Mesodermal cell (in vitro differentiated cells): ENCODE data around the gene TPM1.
"Not testable (repeated sequence)": the region's sequence is repeated elsewhere in the genome, so short reads cannot be mapped to it uniquely, and the experiment has no call there.

Experiments used
- H3K27ac ChIP-seq: 2 replicates; pipeline ENCODE4 v1.7.0; 2013; ENCODE audit warnings: mild to moderate bottlenecking, low read depth, low read length, moderate library complexity; ENCODE audit not compliant: severe bottlenecking
- H3K36me3 ChIP-seq: 2 replicates; pipeline ENCODE4 v1.7.1; 2013; ENCODE audit warnings: mild to moderate bottlenecking, low read length, moderate library complexity; ENCODE audit not compliant: control insufficient read depth, insufficient read depth
- H3K4me1 ChIP-seq: one replicate; pipeline ENCODE4 v1.7.1; 2013; ENCODE audit warnings: mild to moderate bottlenecking, low read length; ENCODE audit not compliant: insufficient read depth, control insufficient read depth, poor library complexity, severe bottlenecking
- H3K4me3 ChIP-seq: 2 replicates; pipeline ENCODE4 v1.7.0; 2013; ENCODE audit warnings: low read length, control low read depth, mild to moderate bottlenecking; ENCODE audit not compliant: insufficient read depth, poor library complexity, severe bottlenecking; ENCODE audit errors: extremely low read depth
- H3K9me3 ChIP-seq: 2 replicates; pipeline ENCODE4 v1.7.1; 2013; ENCODE audit warnings: mild to moderate bottlenecking, low read length, moderate library complexity; ENCODE audit not compliant: control insufficient read depth
- WGBS, 2 experiments: methylation state at CpG; one replicate each; pipeline ENCODE4 v1.1.5; 2013; ENCODE audit warnings: missing lambda C conversion rate in 2 of 2; ENCODE audit not compliant: insufficient coverage in 2 of 2; 5-methylcytosine and 5-hydroxymethylcytosine counted together

The TPM1 gene

DNA sequence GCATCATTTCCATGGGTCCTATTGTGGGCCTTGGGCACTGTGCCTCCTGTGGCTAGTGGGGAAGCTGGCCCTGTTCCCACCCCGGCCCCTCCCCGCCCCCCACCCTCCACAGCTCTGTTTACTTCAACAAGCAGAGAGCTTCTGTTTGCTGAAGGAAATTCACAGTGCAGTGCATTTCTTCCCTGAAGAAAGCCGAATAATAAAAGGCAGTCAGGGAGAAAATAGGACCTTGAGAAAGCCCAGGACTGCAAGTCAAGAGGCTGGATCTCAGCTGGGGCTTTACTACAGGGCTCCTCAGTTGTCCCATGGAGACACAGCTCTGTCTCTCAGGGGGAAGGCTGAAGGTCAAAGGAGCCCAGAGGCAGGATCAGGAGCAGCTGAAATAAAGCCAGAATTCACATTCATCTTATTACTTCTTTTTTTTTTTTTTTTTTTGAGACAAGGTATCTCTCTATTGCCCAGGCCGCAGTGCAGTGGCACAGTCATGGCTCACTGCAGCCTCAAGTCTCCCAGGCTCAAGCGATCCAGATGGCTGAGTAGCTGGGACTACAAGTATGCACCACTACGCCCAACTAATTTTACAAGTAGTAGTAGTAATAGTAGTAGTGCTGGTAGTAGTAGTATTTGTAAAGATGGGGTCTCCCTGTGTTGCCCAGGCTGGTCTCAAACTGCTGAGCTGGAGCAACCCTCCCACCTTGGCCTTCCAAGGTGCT, 46.1 kb downstream of the TPM1 start:
- Histone ChIP-seq H3K27ac (peak overlapping the region; percentile 95), H3K36me3 (no peaks in the 10 kb centered on the region), H3K4me1 (peaks cover 27% of the 10 kb centered on the region), H3K9me3 (no peaks in the 10 kb centered on the region), H3K4me3 (no peak overlapping the region)
- 0 to 30% methylated on average over 1 of the region's 6 CpGs for WGBS, 2 experiments

DNA sequence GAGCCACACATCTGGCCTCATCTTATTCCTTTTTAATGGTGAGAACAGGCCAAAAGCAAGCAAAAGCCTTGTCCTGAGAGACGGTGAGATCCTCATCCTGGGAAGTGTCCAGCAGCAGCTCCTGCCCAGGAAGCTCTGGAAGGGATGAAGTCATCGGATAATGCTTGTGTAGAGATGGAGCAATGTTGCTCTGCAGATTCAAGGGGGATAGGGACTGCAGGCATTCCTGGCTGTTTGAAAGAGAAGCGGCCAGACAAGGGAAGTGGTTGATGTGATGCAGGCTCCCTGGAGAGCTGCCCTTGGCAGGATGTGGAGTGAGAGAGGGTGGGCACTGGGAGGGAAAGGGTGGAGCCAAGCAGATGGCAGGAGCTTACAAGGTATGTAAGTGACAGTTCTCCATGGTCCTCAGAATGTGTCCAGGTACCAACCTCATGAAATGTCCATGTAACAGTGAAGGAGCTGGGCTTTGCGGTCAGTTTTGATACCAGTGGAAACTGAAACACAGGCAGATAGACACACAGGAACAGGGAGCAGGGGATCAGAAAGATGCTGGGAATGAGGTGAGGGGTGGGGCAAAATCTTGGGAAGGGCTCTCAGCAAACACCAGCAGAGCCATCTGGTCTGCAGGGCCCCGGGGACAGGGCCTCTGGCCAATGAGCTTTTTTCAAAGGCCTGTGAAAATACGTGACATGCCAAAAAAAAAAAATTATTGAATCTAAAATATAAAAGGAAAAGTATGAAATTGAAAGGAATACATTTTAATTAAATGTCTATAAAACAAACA, 46.9 kb downstream of the TPM1 start:
- Histone ChIP-seq H3K9me3 (no peaks in the 10 kb centered on the region), H3K4me1 (peaks cover 31% of the 10 kb centered on the region), H3K4me3 (no peak overlapping the region), H3K36me3 (no peaks in the 10 kb centered on the region), H3K27ac (peak overlapping the region; percentile 95)
- 45 to 52% methylated on average over 4 of the region's 6 CpGs for WGBS, 2 experiments

DNA sequence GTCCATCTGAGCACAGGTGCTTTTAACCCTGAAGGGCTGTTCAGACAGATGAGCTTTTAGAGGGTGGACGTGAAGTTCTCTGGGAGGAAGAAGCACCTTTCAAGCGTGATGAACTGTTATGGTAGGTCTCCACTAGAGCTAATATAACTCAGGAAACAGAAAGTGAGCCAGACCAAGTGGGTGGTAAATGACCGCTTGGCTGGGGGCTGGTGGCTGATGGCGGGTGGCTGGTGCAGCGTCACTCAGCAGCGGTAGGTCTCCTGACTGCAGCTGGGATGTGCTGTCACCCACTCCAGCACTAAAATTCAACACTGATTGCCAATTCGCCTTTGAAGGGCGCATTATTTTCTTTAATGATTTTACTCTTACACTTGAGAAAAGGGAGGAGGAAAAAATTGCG, 47.9 kb downstream of the TPM1 start:
- Histone ChIP-seq H3K4me3 (no peak overlapping the region), H3K4me1 (peaks cover 35% of the 10 kb centered on the region), H3K9me3 (no peaks in the 10 kb centered on the region), H3K36me3 (no peaks in the 10 kb centered on the region), H3K27ac (peak overlapping the region; percentile 54)
- 87 to 98% methylated on average over 6 of the region's 9 CpGs for WGBS, 2 experiments

DNA sequence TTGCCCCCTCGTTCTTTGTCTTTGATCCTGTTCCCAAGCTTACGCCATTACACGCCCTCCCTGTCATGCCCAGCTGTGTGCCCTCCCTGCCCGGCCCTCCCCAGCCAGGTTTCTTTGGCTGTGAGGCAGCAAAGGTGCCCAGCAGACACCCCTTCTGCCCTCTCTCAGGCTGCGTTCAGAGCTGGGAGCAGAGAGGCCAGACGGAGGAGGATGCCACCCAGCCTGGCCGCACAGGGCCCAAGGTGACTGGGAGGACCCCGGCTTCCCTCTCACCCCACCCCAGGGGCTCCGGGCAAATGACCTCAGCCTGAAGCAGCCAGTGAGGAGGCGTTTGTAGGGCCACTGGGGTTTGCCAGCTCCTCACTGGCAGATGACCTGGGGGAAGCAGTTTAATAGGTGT, 48.3 kb downstream of the TPM1 start:
- H3K9me3 ChIP-seq, result no peaks in the 10 kb centered on the region
- H3K36me3 ChIP-seq, result no peaks in the 10 kb centered on the region
- peaks cover 35% of the 10 kb centered on the region for H3K4me1 ChIP-seq
- H3K4me3 ChIP-seq, result no peak overlapping the region
- 86 to 92% methylated on average over 6 to 8 of the region's 10 CpGs for WGBS, 2 experiments
- H3K27ac ChIP-seq, result no peak overlapping the region

- Histone ChIP-seq H3K9me3 (no peaks in the 10 kb centered on the region), H3K4me1 (peaks cover 33% of the 10 kb centered on the region), H3K36me3 (no peaks in the 10 kb centered on the region), H3K4me3 (no peak overlapping the region), H3K27ac (no peak overlapping the region)
- WGBS, 2 experiments, result 83 to 100% methylated on average over 1 to 3 of the region's 4 CpGs
Measured at GRCh38 chr15:63091679-63092446, 49.3 kb downstream of the TPM1 start.

GRCh38 chr15:63093486-63094205, 51.1 kb downstream of the TPM1 start:
- Histone ChIP-seq H3K4me1 (peaks cover 25% of the 10 kb centered on the region), H3K36me3 (no peaks in the 10 kb centered on the region), H3K4me3 (no peak overlapping the region), H3K27ac (no peak overlapping the region), H3K9me3 (no peaks in the 10 kb centered on the region)
- WGBS, 2 experiments, result 22 to 25% methylated on average over 3 to 4 of the region's 6 CpGs

DNA sequence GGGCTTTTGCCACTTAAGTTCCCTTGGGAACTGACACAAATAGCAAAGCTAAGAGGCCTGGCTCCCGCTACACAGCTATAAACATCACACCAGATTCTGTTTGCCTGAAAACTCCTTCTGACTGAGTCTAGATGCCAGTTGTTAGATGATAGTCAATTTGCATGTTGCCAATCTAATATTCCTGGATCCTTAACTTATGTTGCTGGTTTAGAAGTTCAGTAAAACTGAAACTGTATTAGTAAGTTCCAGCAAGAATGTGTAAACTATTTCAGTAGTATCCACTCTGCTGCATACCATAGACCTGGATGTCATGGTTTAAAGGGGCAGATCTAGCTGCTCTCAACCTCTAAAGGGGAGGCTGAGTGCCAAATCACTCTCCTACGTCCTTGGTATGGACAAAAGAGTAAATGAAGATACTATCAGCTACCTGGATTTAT, 52.0 kb downstream of the TPM1 start:
- Histone ChIP-seq H3K27ac (peak overlapping the region; percentile 85), H3K36me3 (no peaks in the 10 kb centered on the region), H3K4me3 (no peak overlapping the region), H3K9me3 (no peaks in the 10 kb centered on the region), H3K4me1 (peaks cover 20% of the 10 kb centered on the region)
- 60% methylated on average over 1 of the region's 2 CpGs; no CpG with 5 or more reads in 1 of the 2 experiments for WGBS, 2 experiments

DNA sequence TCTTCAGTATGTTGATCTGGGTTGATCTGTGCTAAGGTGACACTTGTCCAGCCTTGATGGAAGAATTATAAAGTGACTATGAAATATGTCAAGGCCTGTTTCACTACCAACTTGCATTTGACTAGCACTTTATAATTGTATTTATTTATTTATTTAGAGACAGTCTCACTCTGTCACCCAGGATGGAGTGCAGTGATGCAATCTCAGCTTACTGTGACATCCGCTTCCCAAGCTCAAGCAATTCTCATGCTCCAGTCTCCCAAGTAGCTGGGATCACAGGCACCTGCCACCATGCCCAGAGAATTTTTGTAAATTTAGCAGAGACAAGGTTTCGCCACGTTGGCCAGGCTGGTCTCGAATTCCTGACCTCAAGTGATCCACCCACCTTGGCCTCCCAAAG, 53.6 kb downstream of the TPM1 start:
- Histone ChIP-seq H3K4me1 (peaks cover 11% of the 10 kb centered on the region), H3K9me3 (no peaks in the 10 kb centered on the region), H3K4me3 (no peak overlapping the region), H3K36me3 (no peaks in the 10 kb centered on the region), H3K27ac (no peak overlapping the region)
- 96 to 98% methylated on average over 4 of the region's 4 CpGs for WGBS, 2 experiments

DNA sequence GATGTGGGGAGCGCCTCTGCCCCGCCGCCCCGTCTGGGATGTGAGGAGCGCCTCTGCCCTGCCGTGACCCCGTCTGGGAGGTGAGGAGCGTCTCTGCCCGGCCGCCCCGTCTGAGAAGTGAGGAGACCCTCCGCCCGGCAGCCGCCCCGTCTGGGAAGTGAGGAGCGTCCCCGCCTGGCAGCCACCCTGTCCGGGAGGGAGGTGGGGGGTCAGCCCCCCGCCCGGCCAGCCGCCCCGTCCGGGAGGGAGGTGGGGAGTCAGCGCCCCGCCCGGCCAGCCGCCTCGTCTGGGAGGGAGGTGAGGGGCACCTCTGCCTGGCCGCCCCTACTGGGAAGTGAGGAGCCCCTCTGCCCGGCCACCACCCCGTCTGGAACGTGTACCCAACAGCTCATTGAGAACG, 56.4 kb downstream of the TPM1 start:
- not testable (repeated sequence) for H3K4me3 ChIP-seq
- 80 to 90% methylated on average over 2 to 6 of the region's 33 CpGs for WGBS, 2 experiments

GRCh38 chr15:63099581-63099980, 57.0 kb downstream of the TPM1 start:
- H3K4me3 ChIP-seq, H3K27ac ChIP-seq, H3K36me3 ChIP-seq, H3K9me3 ChIP-seq, H3K4me1 ChIP-seq: not testable (repeated sequence)
- WGBS, 2 experiments, result no CpG with 5 or more reads among the region's 5 CpGs

More for the DNA sequence above, 56.4 kb downstream of the TPM1 start:
- not testable (repeated sequence) for H3K27ac ChIP-seq, H3K9me3 ChIP-seq, H3K36me3 ChIP-seq
- peaks cover 11% of the 10 kb centered on the region for H3K4me1 ChIP-seq
